ENCODE results near the gene CEND1.

Gene CEND1

DNA sequence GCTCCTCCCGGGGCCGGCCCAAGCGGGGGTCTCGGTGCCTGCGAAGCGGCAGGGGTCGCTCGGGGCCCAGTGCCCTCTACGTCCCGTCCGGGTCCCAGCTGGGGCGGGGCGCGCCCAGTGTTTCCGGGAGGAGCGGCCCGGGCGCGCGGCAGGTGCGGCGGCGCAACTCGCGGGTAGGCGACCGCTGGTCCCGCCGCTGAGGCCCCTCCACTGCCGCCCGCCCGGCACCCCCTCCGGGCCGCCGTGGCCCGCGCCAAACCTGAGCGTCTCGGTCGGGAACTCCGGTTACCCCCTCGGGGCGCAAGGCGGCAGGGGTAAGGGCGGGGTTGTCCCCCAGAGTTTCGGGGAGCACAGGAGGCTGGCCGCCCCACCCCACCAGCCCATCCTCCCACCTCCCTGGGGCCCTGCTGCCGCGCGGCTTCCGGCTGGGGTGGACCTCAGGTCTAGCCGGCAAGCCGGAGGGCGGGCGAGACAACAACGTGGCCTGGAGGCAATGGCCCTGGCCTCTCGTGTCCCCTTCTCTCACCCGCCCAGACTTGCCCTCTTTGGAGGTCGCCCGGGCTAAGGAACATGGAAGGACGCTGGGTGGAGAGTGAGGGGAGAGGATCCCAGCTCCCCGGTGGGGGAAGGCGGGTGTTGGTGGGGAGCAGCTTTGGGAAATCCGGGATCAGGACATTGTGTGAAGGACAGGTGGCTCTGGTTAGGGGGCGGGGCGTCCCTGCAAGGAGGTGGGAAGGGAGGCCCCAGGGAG, 37.4 kb upstream of the CEND1 start:
- no peak for DNase-seq

GRCh38 chr11:826836-827145, 36.9 kb upstream of the CEND1 start:
- DNase-seq: no peak

DNA sequence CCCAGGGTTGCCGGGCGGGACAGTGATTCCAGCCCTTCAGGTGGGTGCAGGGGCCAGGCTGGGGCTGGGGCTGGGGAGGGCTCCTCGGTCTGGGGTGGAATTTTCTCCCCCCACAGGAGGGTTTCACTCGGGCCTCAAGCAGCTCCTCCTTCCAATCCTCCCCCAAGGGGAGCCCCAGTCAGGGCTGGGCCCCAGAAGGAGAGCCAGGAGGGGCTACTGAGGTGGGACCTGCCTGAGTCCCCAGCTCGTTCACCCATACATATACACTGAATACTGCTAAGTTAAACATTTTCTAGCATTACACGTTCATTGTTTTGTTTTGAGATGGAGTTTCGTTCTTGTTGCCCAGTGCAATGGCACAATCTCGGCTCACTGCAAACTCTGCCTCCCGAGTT, 36.3 kb upstream of the CEND1 start:
- DNase-seq: no peak

- no peak for DNase-seq
Observed at GRCh38 chr11:825366-826226, 35.7 kb upstream of the CEND1 start.

GRCh38 chr11:824942-825341, 35.1 kb upstream of the CEND1 start:
- no peak for DNase-seq

DNA sequence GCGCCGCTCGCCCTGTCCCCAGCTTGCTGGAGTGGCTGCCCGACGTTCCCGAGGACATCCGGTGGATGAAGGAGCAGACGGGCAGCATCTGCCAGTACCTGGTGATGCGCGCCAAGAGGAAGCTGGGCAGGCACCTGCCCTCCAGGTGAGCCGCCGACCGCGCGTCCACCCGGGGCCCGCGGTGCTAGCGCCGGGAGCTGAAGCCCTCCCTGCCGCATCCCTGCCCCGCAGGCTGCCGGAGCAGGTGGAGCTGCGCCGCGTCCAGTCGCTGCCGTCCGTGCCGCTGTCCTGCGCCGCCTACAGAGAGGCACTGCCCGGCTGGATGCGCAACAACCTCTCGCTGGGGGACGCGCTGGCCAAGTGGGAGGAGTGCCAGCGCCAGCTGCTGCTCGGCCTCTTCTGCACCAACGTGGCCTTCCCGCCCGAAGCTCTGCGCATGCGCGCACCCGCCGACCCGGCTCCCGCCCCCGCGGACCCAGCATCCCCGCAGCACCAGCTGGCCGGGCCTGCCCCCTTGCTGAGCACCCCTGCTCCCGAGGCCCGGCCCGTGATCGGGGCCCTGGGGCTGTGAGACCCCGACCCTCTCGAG, 34.5 kb upstream of the CEND1 start:
- DNase-seq: peak; percentile 66

GRCh38 chr11:823441-824291, 33.8 kb upstream of the CEND1 start:
- no peak for DNase-seq

DNA sequence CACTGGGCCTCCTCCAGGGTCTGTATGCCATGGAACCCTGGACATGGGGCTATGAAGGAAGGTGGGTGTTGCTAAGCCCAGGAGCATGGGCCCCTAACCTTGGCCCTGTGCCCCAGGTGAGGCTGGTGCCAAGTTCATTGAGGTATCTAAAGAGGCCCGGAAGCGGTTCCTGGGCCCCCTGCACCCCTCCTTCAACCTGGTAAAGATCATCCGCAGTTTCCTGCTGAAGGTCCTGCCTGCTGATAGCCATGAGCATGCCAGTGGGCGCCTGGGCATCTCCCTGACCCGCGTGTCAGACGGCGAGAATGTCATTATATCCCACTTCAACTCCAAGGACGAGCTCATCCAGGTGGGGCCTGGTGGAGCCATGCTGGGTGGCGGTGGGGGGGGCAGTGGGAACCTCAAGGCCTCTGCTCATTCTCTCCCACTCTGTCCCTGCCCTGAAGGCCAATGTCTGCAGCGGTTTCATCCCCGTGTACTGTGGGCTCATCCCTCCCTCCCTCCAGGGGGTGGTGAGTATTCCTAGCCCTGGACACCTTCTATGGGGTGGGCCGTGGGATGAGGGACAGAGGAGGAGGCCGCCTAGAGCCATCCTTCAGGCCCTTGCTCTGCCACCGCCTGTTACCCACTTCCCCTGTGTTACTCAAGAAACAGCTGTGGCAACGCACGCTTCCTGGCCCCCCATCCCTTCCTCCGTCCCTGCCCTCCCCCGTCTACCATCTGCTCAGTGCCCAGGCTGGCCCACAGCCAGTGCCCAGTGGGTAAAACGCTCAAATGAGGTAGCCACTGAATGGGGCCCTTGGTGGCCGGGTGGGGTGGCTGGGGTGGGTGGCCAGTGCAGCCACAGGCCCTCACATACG, 31.9 kb upstream of the CEND1 start:
- no peak for DNase-seq

GRCh38 chr11:820655-821511, 31.0 kb upstream of the CEND1 start:
- no peak for DNase-seq

DNA sequence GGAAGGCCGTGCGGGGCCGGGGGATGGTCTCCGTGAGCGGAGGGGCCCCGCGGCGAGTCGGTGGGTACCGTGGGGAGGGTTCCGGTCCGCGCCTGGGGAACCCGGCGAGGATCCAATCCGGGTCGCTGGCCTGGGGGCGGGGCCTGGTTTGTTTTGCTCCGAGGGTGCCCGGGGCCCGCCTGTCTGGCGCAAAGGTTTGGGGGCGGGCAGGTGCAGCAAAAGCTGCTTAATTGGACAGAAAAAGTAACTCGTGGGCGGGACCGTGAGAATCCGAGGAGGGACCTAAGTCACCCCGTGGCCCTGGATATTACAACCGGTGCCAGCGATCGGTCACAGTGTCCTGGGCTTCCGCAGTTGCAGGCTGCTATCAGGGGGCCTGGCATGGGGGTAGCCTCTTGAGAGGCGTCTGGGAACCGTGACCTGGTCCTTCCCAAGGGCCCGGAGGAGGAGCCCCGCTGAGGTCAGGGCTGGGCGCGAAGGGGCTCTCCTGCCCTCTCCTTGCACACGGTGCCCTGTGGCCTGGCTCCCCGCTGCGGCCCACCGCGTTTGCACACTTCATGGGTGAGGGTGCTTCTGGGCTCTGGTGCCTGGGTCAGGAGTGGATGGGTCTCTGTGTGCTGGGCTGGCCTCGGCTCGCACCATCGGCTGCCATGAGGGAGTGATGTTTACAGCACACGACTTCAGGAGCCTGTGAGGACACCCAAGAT, 30.2 kb upstream of the CEND1 start:
- peak; percentile 40 for DNase-seq

GRCh38 chr11:819129-819931, 29.4 kb upstream of the CEND1 start:
- peak; percentile 53 for DNase-seq

GRCh38 chr11:818396-819128, 28.7 kb upstream of the CEND1 start, which contains the start of gene PNPLA2:
PNPLA2 (plus strand) TSS chr11:818914; CDS start chr11:819719, 805 bp downstream.
- no peak for DNase-seq

DNA sequence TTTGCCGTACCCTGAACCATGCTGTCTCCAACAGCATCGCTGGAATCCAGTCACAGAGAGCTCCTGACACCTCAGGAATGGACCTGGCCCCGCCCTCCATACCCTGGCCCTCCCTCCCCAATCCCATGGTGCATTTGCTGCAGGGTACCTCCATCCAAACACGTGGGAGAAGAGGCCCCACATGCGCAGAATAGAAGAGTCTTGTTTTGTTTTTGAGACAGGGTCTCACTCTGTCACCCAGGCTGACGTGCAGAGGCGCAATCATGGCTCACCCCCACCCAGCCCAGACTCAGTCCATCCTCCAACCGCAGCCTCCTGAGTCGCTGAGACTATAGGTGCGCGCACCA, 26.5 kb upstream of the CEND1 start:
- DNase-seq: no peak

- DNase-seq: no peak
Observed at GRCh38 chr11:815675-816432, 26.0 kb upstream of the CEND1 start.

- DNase-seq: no peak
Observed at GRCh38 chr11:813456-814096, 23.7 kb upstream of the CEND1 start.

- no peak for DNase-seq
Observed at GRCh38 chr11:813072-813455, 23.2 kb upstream of the CEND1 start.

GRCh38 chr11:812390-812789, 22.5 kb upstream of the CEND1 start:
- DNase-seq: no peak
